T-helper 22 cell (primary cell): ENCODE data around the gene KCNA10.
A peak's percentile ranks its signal among the peaks of the same experiment; 100 is the strongest.

Experiments used
- DNase-seq: peaks from one replicate; pipeline ENCODE4 v3.0.0-alpha.2; 2020; ENCODE audit warnings: low read depth

KCNA10 gene

GRCh38 chr1:110498270-110498669 is 20.7 kb downstream of the KCNA10 start:
- no peak for DNase-seq

- peak; percentile 26 for DNase-seq
Observed at GRCh38 chr1:110495926-110496600, 22.9 kb downstream of the KCNA10 start.

GRCh38 chr1:110494522-110495406 is 24.2 kb downstream of the KCNA10 start:
- DNase-seq = no peak

DNA sequence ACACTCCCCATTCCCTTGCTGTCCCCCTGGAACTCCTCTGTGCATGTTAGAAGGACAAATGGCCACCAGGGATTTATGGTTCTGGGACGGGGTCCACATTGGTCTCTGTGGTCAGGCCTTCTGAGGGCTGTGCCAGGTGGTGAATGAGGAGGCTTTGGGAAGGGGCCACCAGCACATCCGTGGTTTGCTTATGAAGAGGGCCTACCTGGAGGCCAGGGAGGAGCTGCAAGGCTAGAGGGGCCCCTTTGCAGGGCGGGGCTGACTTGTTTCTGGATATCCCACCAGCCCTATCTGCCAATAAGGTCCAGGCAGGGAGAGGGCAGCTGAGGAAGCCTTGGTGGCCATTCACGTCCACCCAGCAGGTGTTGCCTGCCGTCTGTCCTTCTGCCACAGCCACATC is 24.9 kb downstream of the KCNA10 start:
- no peak for DNase-seq

DNA sequence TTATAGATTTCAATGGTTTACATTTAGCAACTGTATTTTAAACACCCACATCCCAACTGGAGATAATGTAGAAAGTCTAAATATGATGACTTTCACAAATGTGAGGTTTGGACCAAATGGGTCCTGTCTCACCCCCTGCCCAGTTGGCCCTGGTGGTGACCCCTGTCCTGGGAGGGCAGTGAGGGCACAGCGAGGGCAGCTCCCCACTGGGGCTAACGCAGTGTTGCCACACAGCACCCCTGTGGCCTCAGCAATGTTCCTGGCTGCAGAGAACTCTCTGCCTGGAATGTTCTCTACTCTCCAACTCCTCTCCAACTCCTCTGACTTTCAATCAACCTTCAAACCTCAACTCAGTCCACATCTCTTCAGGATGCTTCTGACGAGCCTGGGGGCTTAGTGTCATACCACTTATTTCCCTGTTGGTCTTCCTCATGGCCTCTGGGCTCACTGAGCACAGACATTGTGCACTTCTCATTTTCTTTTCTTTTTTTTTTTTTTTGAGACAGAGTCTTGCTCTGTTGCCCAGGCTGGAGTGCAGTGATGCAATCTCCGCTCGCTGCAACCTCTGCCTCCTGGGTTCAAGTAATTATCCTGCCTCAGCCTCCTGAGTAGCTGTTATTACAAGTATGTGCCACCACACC is 25.8 kb downstream of the KCNA10 start:
- no peak for DNase-seq

DNA sequence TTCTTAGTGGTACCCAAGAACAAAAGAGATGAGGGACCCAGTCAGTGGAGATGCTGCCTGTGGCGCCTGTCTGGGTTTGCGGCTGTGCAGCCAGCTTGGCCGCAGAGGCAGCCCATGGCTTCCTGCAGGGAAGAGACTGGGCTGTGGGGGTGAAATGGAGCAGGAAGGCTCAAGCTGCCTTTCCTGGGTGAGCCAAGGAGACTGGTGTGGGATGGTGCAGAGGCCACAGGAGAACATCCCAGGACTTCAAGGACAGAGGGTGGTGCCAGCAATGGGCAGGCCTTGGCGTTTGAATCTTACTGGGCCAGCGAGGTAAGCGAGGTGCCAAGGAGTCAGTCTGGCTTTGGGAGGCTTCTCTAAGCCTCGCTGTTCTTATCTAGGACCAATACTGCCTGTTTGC is 26.4 kb downstream of the KCNA10 start:
- no peak for DNase-seq

DNA sequence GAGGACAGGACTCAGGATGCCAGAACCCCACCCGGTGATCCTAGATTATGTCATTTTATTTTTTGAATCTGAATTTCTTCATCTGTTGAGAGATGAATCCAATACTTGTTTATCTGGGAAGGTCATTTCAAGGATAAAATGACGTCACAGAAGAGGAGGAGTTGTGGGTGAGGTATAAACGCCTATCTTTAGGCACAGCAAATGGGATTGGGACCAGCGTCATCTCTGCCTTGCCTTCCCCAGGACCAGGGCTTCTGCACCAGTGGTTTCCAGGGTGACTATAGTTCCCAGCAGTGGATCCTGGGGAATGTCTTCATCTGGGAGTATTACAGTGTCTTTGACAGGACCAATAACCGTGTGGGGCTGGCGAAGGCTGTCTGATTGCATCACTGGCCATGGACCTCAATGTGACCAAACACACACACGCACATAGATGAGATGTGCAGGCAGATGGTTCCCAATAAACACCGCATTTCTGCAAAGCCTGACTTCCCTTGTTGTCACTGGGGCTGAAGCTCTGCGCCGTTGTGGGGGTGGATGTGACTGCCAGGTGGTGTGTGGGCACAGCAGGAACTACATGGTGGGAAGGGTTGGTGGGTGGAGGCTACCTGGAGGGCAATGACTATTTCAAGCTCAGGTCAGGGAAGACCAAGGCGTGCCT is 28.1 kb downstream of the KCNA10 start:
- no peak for DNase-seq

DNA sequence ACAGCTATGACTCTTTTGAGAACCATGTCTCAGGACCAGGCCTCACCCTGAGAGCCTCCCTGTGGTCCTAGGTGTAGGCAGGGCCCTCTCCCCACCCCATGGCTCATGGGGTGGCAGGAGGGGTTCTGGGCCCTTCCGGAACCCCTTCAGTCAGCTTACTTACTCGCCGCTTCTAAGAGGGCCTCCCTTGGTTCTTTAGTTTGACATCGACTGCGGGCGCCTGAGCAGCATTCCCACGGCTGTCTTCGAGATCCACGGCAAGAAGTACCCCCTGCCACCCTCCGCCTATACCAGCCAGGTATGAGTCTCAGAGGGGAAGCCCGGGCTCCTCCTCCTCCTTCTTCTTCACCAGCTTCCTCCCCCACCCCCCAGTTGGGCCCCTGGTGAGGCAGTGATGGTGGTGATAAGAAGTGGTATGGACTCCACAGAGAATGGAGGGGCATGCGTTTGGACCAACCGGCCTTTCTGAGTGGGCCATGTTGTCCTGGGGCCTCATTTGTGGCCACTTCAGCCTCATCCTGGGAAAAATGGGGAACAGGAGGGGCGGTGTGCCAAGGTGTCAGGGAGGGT is 28.9 kb downstream of the KCNA10 start:
- DNase-seq = no peak

GRCh38 chr1:110489406-110489805 is 29.6 kb downstream of the KCNA10 start:
- no peak for DNase-seq

DNA sequence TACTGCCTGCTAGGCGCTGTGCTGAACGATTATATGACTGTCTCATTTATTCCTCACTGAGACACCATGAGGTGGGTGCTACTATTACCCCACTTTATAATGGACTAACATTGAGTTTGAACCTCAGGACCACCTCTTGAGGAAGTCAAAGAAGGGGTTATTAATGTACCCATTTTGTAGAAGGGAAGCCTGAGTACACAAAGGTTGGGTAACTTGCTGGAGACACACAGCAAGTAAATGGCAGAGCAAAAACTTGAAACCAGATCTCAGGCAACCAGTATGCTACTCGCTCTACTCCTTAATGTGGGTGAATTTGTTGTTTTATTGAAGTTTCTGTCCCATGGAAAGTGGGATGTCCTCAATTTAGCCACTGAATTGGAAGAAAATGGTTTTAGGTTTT is 30.1 kb downstream of the KCNA10 start:
- no peak for DNase-seq

DNA sequence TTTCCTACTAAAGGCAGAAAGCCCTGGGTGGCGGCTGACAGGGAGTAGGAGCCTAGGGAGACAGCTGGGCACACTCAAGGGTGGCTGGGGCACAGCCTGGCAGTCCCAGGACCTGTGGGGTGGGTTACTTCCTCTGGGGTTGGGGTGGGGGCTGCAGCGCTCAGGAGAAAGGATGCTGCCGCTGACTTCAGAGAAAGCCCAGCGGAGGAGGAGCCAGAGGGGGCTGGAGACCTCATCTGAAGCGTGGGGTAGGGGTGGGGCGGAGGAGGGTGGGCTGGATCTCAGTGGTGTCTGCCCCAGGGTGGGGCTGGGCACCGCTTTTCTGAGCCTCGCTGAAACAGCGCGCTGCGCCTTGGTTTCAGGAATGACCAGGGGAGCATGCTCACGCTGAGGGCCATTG is 30.8 kb downstream of the KCNA10 start:
- DNase-seq = no peak

- no peak for DNase-seq
Observed at GRCh38 chr1:110487726-110488125, 31.2 kb downstream of the KCNA10 start.

DNA sequence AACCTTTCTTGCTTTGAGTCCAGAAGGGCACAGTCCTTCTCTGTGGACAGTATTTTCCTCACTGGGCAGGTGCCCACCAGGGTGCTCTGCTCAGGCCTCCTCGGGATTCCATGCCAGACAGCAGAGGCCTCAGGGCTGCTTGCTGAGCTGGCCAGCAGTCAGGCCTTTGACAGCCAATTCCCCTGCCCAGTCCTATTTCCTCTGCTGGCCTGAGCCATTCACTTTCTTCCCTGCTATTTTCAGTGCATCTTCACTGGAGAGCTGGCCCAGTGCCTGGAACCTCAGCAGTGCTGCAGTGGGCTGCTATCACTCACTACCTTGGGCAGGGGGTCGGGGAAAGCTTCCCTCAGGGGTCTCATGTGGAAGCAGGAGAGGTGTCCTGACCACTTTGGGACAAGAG is 33.2 kb downstream of the KCNA10 start:
- no peak for DNase-seq

GRCh38 chr1:110484801-110485200 is 34.2 kb downstream of the KCNA10 start:
- no peak for DNase-seq

DNA sequence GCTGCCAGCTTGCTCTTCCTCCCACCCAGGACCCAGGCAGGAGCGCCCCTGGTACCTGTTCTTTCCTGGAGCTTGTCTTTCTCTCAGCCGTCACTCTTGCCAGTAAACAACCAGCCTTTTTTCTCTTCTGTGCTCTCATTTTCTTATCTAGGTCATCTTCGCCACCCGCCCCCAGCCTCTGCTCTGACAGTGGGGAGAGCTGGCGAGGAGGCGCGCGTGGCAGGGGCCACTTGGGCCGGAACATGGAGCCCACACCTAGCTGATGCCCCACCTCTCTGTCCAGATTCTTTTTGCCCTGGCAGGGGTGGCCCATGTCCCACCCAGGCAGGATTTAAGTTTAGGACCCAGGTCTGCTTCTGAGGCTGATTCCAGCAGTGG is 35.7 kb downstream of the KCNA10 start:
- no peak for DNase-seq

- no peak for DNase-seq
Observed at GRCh38 chr1:110482662-110483307, 36.2 kb downstream of the KCNA10 start.

GRCh38 chr1:110481968-110482623 is 36.9 kb downstream of the KCNA10 start:
- no peak for DNase-seq

GRCh38 chr1:110480356-110481096 is 38.4 kb downstream of the KCNA10 start:
- DNase-seq = no peak

DNA sequence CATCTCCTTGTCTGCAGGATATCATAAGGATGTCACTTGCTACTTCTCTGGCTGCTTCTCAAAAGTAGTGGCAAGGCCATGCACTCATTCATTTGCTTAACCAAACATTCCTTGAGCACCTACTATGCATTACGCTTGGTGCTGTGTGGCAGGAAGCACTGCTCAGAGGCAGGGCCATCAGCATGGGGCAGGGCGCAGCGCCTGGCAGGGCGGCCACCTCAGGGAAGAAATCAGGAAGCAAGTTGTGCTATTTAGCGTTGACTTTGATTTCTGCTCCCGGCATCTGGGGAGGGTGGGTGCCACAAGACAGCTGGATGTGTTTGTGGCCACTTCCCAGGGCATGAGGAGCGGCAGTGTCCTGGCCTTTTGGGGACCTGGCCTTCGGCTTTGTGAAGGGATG is 40.1 kb downstream of the KCNA10 start:
- DNase-seq = no peak

- no peak for DNase-seq
Observed at GRCh38 chr1:110477967-110478640, 40.9 kb downstream of the KCNA10 start.
